ENCODE results near the gene TXNRD3. TPM values are rescaled to one million over a fixed set of nuclear protein-coding genes. Genes with fewer than 3 reads are reported as not detected.

Gene TXNRD3
- total RNA-seq, 1 experiment from 2014 or later: 7.8 TPM

- no peak overlapping the region for H3K27ac ChIP-seq (ENCODE audit: low read length)
- H3K9me2 ChIP-seq (replicated peaks; ENCODE audit: low read length): no peaks in the 10 kb centered on the region
- no peak overlapping the region for H3K4me3 ChIP-seq (ENCODE audit: low read length)
- H3K4me2 ChIP-seq (ENCODE audit: low read length): no peak overlapping the region
- H3K9me3 ChIP-seq (ENCODE audit: low read length): no peaks in the 10 kb centered on the region
- no peak overlapping the region for H3K9ac ChIP-seq (ENCODE audit: low read length)
- H3F3A ChIP-seq (ENCODE audit: low read length, unreplicated experiment): no peaks in the 10 kb centered on the region
- BruUV-seq (replicated peaks): no TSS peak
- intact Hi-C loops (cut with micrococcal nuclease): no loop called here
- ATAC-seq: no peak
- no peak for DNase-seq
- no peak for TF ChIP-seq EZH2 (IDR thresholded peaks at IDR 0.05; ENCODE audit: low read length, unreplicated experiment)
- TF ChIP-seq EZH2phosphoT487 (IDR thresholded peaks at IDR 0.05; ENCODE audit: borderline replicate concordance, low read length): no peak
- no peak for TF ChIP-seq CTCF (conservative IDR thresholded peaks at IDR 0.05; ENCODE audit: low read depth, low read length)
- no peaks in the 10 kb centered on the region for H3K4me1 ChIP-seq (ENCODE audit: insufficient read depth, low read length)
- no peaks in the 10 kb centered on the region for H3K36me3 ChIP-seq (ENCODE audit: low read depth, low read length)
- no peaks in the 10 kb centered on the region for H3K79me2 ChIP-seq (ENCODE audit: low read length)
- ChIA-PET CTCF (no interaction called here), POLR2A (ENCODE audit: unreplicated experiment) (no interaction called here)
- no peak overlapping the region for H2AFZ ChIP-seq (ENCODE audit: low read length)
- no peaks in the 10 kb centered on the region for H4K20me1 ChIP-seq (ENCODE audit: low read length)
- H3K27me3 ChIP-seq (ENCODE audit: low read length): peaks cover 12% of the 10 kb centered on the region; the same call in 1 of the 2 replicates
These were observed 86.1 kb downstream of the TXNRD3 start for GRCh38 chr3:126568776-126569342.

- no peak overlapping the region for H3K27ac ChIP-seq (ENCODE audit: low read length)
- no peaks in the 10 kb centered on the region for H3K4me1 ChIP-seq (ENCODE audit: insufficient read depth, low read length)
- ChIA-PET POLR2A (ENCODE audit: unreplicated experiment) (no interaction called here), CTCF (no interaction called here)
- intact Hi-C loops (cut with micrococcal nuclease): no loop called here
- DNase-seq: peak; percentile 13
- no peak overlapping the region for H3K4me3 ChIP-seq (ENCODE audit: low read length)
- peaks cover 13% of the 10 kb centered on the region; the same call in 1 of the 2 replicates for H3K27me3 ChIP-seq (ENCODE audit: low read length)
- H3K9ac ChIP-seq (ENCODE audit: low read length): no peak overlapping the region
- TF ChIP-seq CTCF (conservative IDR thresholded peaks at IDR 0.05; ENCODE audit: low read depth, low read length) (0 out of 2 replicates have a peak, but pooled peaks have one; percentile 18), EZH2phosphoT487 (IDR thresholded peaks at IDR 0.05; ENCODE audit: borderline replicate concordance, low read length) (no peak), EZH2 (IDR thresholded peaks at IDR 0.05; ENCODE audit: low read length, unreplicated experiment) (no peak)
- no TSS peak for BruUV-seq (replicated peaks)
- H2AFZ ChIP-seq (ENCODE audit: low read length): no peak overlapping the region
- no peaks in the 10 kb centered on the region for H3K9me2 ChIP-seq (replicated peaks; ENCODE audit: low read length)
- H4K20me1 ChIP-seq (ENCODE audit: low read length): no peaks in the 10 kb centered on the region
- H3K79me2 ChIP-seq (ENCODE audit: low read length): no peaks in the 10 kb centered on the region
- no peaks in the 10 kb centered on the region for H3K36me3 ChIP-seq (ENCODE audit: low read depth, low read length)
- peak; percentile 73 for ATAC-seq
- H3K9me3 ChIP-seq (ENCODE audit: low read length): no peaks in the 10 kb centered on the region
- no peaks in the 10 kb centered on the region for H3F3A ChIP-seq (ENCODE audit: low read length, unreplicated experiment)
- no peak overlapping the region for H3K4me2 ChIP-seq (ENCODE audit: low read length)
These were observed 87.1 kb downstream of the TXNRD3 start for GRCh38 chr3:126567696-126568438.

- no peak for TF ChIP-seq EZH2phosphoT487 (IDR thresholded peaks at IDR 0.05; ENCODE audit: borderline replicate concordance, low read length)
- TF ChIP-seq CTCF (conservative IDR thresholded peaks at IDR 0.05; ENCODE audit: low read depth, low read length): no peak
- no peak for TF ChIP-seq EZH2 (IDR thresholded peaks at IDR 0.05; ENCODE audit: low read length, unreplicated experiment)
- H3K4me1 ChIP-seq (ENCODE audit: insufficient read depth, low read length): no peaks in the 10 kb centered on the region
- BruUV-seq (replicated peaks): no TSS peak
- no peak overlapping the region for H3K9ac ChIP-seq (ENCODE audit: low read length)
- H3K9me3 ChIP-seq (ENCODE audit: low read length): no peaks in the 10 kb centered on the region
- DNase-seq (no peak), ATAC-seq (no peak)
- no peaks in the 10 kb centered on the region for H3K9me2 ChIP-seq (replicated peaks; ENCODE audit: low read length)
- H3K27me3 ChIP-seq (ENCODE audit: low read length): peaks cover 27% of the 10 kb centered on the region
- H2AFZ ChIP-seq (ENCODE audit: low read length): no peak overlapping the region
- intact Hi-C loops (cut with micrococcal nuclease): no loop called here
- H3K27ac ChIP-seq (ENCODE audit: low read length): no peak overlapping the region
- no peaks in the 10 kb centered on the region for H3F3A ChIP-seq (ENCODE audit: low read length, unreplicated experiment)
- no peak overlapping the region for H3K4me2 ChIP-seq (ENCODE audit: low read length)
- H3K4me3 ChIP-seq (ENCODE audit: low read length): no peak overlapping the region
- no peaks in the 10 kb centered on the region for H3K79me2 ChIP-seq (ENCODE audit: low read length)
- ChIA-PET POLR2A (ENCODE audit: unreplicated experiment) (interaction anchor here (0.6 kb wide), 1 partner anchor 59 kb away, joined by 4 read pairs; no protein-coding TSS in a partner anchor), CTCF (no interaction called here)
- no peaks in the 10 kb centered on the region for H4K20me1 ChIP-seq (ENCODE audit: low read length)
- no peaks in the 10 kb centered on the region for H3K36me3 ChIP-seq (ENCODE audit: low read depth, low read length)
These were observed 92.1 kb downstream of the TXNRD3 start for GRCh38 chr3:126562737-126563276.

Data from PC-3 (cell line).